ENCODE results near the gene MYOZ1. TPM values are rescaled to one million over a fixed set of nuclear protein-coding genes. Genes with fewer than 3 reads are reported as not detected.
A peak's percentile ranks its signal among the peaks of the same experiment; 100 is the strongest.

Gene MYOZ1
- total RNA-seq, 4 donors from 2014 or later, result 0.19 to 1.2 (median 0.79) TPM; not detected in 1

GRCh38 chr10:73647875-73648651, 6.8 kb upstream of the MYOZ1 start:
- Histone ChIP-seq H3K27ac (peak overlapping the region; percentile 22 to 76 (median 64)), H3K4me3 (peak overlapping the region; percentile 55 to 74 (median 72)), H3K9me3 (no peaks in the 10 kb centered on the region), H3K36me3 (no peaks in the 10 kb centered on the region), H3K4me1 (peaks cover 8 to 22% (median 12%) of the 10 kb centered on the region in 3 donors), H3K27me3 (no peaks in the 10 kb centered on the region)
- TF ChIP-seq POLR2A (IDR thresholded peaks at IDR 0.05) (no peak), CTCF (IDR thresholded peaks at IDR 0.05) (no peak)
- WGBS, 2 donors, result 15 to 22% methylated on average over 11 to 12 of the region's 35 CpGs
- intact Hi-C loops (cut with DNase I), result no loop called here
- DNase-seq, result no peak

- peak overlapping the region; percentile 55 to 74 (median 72) for H3K4me3 ChIP-seq
- no peaks in the 10 kb centered on the region for H3K36me3 ChIP-seq
- WGBS, 2 donors, result 0 to 36% methylated on average over 2 to 6 of the region's 32 CpGs
- TF ChIP-seq POLR2A (IDR thresholded peaks at IDR 0.05) (no peak), CTCF (IDR thresholded peaks at IDR 0.05) (no peak)
- H3K27ac ChIP-seq, result peak overlapping the region; percentile 22 to 76 (median 64)
- H3K9me3 ChIP-seq, result no peaks in the 10 kb centered on the region
- DNase-seq, result no peak
- H3K4me1 ChIP-seq, result peaks cover 8 to 22% (median 12%) of the 10 kb centered on the region in 3 donors
- no peaks in the 10 kb centered on the region for H3K27me3 ChIP-seq
- intact Hi-C loops (cut with DNase I), result no loop called here
These were observed 6.1 kb upstream of the MYOZ1 start for GRCh38 chr10:73647211-73647874.

- no peaks in the 10 kb centered on the region for H3K27me3 ChIP-seq
- 85 to 96% methylated on average over 3 to 7 of the region's 9 CpGs for WGBS, 2 donors
- intact Hi-C loops (cut with DNase I), result no loop called here
- peaks cover 8 to 22% (median 12%) of the 10 kb centered on the region in 3 donors for H3K4me1 ChIP-seq
- no peak for DNase-seq
- H3K27ac ChIP-seq, result no peak overlapping the region
- H3K36me3 ChIP-seq, result no peaks in the 10 kb centered on the region
- TF ChIP-seq CTCF (IDR thresholded peaks at IDR 0.05), result no peak
- TF ChIP-seq POLR2A (IDR thresholded peaks at IDR 0.05), result no peak
- no peaks in the 10 kb centered on the region for H3K9me3 ChIP-seq
- H3K4me3 ChIP-seq, result no peak overlapping the region
These were observed 5.3 kb upstream of the MYOZ1 start for GRCh38 chr10:73646598-73647041.

- no peaks in the 10 kb centered on the region for H3K36me3 ChIP-seq
- no peaks in the 10 kb centered on the region for H3K9me3 ChIP-seq
- no peak for TF ChIP-seq CTCF (IDR thresholded peaks at IDR 0.05)
- TF ChIP-seq POLR2A (IDR thresholded peaks at IDR 0.05), result no peak
- WGBS, 2 donors, result 67 to 68% methylated on average over 3 of the region's 3 CpGs
- no peak overlapping the region for H3K27ac ChIP-seq
- DNase-seq, result no peak
- no peaks in the 10 kb centered on the region for H3K27me3 ChIP-seq
- intact Hi-C loops (cut with DNase I), result no loop called here
- H3K4me3 ChIP-seq, result no peak overlapping the region
- peaks cover 8 to 22% (median 12%) of the 10 kb centered on the region in 3 donors for H3K4me1 ChIP-seq
These were observed 4.0 kb upstream of the MYOZ1 start for GRCh38 chr10:73645251-73645650.

- DNase-seq, result no peak
- H3K27ac ChIP-seq, result no peak overlapping the region
- TF ChIP-seq POLR2A (IDR thresholded peaks at IDR 0.05) (no peak), CTCF (IDR thresholded peaks at IDR 0.05) (no peak)
- H3K36me3 ChIP-seq, result no peaks in the 10 kb centered on the region
- H3K4me3 ChIP-seq, result no peak overlapping the region
- no peaks in the 10 kb centered on the region for H3K27me3 ChIP-seq
- 50 to 59% methylated on average over 1 of the region's 1 CpG for WGBS, 2 donors
- intact Hi-C loops (cut with DNase I), result no loop called here
- H3K4me1 ChIP-seq, result peaks cover 8 to 22% (median 12%) of the 10 kb centered on the region in 3 donors
- H3K9me3 ChIP-seq, result no peaks in the 10 kb centered on the region
These were observed 3.5 kb upstream of the MYOZ1 start for GRCh38 chr10:73644767-73645166.
